Melanocyte of skin (primary cell): Measurements from ENCODE around the gene ASB18. TPM values are rescaled to one million over a fixed set of nuclear protein-coding genes. Genes with fewer than 3 reads are reported as not detected.

Experiments used
- small RNA-seq, 2 donors: library from RNA; depleted of rRNA; stranded (forward); fragments of <200 nt; gene quantifications; one replicate each; pipeline ENCODE3, GENCODE V24; 2012
- total RNA-seq, 2 donors: library from RNA; depleted of rRNA; stranded (reverse); fragments of >200 nt; gene quantifications; 2 replicates each; pipeline ENCODE4 v1.2.3, GENCODE V29; 2012

The ASB18 gene, protein sequence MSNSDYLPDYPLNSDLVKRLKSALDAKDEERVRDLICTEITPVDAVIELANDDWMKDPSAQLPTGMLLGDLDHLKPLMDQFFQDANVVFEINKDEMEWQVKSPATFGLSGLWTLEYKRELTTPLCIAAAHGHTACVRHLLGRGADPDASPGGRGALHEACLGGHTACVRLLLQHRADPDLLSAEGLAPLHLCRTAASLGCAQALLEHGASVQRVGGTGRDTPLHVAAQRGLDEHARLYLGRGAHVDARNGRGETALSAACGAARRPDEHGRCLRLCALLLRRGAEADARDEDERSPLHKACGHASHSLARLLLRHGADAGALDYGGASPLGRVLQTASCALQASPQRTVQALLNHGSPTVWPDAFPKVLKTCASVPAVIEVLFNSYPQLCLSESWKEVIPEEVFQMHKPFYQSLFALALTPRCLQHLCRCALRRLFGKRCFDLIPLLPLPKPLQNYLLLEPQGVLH
- not detected for total RNA-seq

DNA sequence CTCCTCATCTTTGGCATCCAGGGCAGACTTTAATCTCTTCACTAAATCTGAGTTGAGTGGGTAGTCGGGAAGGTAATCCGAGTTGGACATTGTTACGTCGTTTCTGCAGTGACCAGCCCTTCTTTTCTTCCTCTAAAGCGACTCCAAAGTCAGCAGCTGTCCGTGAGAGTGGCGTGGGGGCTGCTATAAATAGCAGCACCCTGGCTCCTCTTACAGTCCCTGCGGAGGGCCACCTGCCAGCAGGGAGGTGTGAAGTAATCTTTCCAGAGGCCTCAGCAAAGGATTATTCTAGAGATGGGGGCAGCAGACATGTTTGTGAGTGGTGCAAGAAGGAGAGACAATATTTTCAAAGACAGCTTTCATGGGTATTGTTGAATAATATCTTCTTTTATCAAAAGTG lies at the start of gene ASB18:
TSS of gene ASB18 (minus strand) at position 151 of the 400 bp plus-strand sequence. CDS start at position 90, 61 bp downstream.

DNA sequence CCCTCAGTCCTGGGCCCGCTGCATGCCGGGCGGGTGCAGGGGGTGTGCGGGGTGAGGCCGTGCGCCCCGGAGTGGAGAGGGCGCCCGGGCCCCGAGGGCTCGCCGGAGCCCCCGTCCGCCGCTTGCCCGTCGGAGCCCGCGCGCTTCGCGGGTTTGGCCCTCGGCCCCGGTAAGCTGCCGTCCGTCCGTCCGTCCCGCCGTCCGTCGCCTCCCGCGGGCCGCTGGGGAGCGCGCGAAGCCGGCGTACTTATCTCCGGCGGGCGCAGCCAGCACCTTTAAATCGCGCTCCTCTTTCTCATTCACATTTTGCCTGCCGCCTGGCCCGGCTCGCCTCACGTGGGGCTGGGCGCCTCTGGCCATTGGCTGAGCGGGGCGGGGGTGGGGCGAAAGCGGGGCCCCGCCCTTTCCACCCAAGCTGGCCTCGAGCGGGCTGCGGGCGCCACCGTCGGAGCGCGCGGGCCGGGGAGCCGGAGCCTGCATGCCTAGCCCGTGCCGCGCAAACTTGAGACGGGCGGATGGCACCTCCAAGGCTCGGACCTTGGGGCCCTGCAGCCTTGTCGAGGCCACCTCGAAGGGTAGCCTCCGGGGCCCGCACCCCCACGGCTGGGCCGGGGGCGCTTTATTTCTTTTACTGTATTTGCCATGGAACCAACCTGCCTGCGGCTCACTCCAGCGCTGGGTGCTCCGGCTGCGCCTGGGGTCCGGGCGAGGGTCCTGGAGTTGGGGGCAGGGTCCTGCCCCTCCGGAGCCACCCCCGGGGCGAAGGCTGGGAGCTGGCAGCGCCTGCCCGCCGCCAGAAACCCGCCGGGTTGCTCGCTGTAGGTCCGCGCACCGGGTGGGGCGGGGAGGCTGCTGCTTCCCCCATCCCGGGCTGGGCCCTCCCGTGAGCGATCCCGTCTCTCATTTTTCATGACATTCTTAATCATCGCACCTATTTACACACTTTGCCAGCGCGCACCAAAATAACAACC lies 95.8 kb downstream of the ASB18 start, which contains the start of gene GBX2:
TSS of gene GBX2 (minus strand) at position 277 of the 971 bp plus-strand sequence. CDS start 415 bp downstream, outside the sequence.

Small RNA genes lying within 50 kb of the gene (small RNA-seq; reads per million reads assigned to genes)
- gene RF00019: 0 reads per million in 2 donors
- 0 reads per million in 2 donors for gene RNU1-31P

Other genes starting within 250 kb of the ASB18 start
- under 1 TPM in 1 of 2 donors, not detected in 1; 0.69 TPM for gene GBX2, start 96.0 kb downstream of the ASB18 start, total RNA-seq